NCI-H1105 (cell line): Measurements from ENCODE around the gene DIDO1.
A peak's percentile ranks its signal among the peaks of the same experiment; 100 is the strongest.
"Not testable (repeated sequence)": the region's sequence is repeated elsewhere in the genome, so short reads cannot be mapped to it uniquely, and the experiment has no call there.

ENCODE experiments used
- DNase-seq: peaks from one replicate; lab custom pipeline; 2025; lab: John Stamatoyannopoulos, UW

Gene DIDO1

DNA sequence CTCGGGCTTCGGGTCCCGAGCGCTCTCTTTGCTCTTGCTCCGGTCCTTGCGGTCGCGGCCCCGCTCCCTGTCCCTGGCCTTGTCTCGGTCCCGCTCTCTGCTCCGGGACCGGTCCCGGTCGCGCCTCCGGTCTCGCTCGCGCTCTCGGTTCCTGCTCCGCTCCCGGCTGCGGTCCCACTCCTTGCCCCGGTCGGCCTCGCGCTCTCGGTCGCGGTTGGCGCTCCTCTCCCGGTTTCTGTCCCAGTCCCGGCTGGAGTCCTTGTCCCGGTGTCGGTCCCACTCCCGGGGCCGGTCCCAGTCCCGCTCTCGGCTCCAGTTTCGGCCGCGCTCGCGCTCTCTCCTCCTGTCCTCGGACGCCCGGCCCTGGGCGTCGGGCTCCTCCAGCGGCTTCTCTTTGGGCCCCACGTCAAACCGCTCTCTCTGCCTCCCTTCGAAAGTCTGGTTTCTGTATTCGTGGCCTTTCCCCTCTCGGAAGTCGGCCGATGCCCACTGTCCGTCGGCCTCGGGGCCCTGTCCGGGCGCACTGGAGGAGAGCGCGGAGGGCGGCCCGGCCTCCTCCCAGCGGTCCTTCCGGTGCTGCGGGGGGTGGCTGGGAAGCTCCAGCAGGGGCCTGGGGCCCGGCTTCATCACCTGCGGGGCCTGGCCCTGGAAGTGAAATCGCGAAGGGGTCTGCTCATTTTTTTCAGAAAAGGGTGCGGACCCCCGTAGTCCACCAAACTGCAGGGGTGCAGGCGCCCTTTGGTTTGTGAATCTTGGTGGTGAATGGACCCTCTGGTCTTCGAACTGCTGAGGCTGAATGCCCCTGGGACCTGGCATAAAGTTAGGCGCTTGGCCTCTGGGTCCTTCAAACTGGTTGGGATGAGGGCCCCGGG, 46.8 kb downstream of the DIDO1 start:
- DNase-seq: no peak

DNA sequence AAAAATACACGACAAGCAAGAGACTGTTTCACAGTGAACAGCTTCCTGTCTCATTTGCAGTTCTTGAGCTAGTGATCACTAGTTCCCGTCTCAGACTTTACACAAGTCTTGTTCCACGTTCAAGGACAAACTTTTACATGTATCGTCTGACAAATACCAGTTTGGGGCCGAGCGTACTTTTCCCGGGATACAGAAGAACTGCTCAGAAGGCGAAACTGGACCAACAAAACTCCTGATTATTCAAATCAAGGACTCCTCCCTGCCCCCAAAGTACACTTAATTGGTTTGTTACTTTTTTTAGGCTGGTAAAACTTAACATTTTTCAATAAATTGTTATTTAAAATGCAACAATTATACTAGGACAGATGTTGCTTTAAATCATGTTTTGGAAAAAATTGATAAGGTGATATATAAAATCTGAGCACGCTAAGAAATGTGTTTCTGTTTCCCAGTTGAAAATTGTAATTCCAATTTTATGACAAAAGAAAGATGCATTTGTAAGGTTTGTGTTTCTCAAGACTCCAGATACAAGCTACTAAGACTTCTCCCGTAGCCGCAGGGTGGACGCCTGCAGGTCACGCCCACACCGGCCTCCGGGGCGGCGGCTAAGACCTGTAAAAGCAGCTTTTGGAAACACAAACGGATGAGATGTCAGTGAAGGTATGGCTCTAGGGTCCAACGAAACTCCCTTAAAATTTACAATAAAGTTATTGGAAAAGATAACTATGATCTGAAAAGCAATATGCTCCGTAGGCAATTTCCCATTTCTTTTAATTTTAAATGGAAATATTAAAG, 47.9 kb downstream of the DIDO1 start:
- DNase-seq: no peak

DNA sequence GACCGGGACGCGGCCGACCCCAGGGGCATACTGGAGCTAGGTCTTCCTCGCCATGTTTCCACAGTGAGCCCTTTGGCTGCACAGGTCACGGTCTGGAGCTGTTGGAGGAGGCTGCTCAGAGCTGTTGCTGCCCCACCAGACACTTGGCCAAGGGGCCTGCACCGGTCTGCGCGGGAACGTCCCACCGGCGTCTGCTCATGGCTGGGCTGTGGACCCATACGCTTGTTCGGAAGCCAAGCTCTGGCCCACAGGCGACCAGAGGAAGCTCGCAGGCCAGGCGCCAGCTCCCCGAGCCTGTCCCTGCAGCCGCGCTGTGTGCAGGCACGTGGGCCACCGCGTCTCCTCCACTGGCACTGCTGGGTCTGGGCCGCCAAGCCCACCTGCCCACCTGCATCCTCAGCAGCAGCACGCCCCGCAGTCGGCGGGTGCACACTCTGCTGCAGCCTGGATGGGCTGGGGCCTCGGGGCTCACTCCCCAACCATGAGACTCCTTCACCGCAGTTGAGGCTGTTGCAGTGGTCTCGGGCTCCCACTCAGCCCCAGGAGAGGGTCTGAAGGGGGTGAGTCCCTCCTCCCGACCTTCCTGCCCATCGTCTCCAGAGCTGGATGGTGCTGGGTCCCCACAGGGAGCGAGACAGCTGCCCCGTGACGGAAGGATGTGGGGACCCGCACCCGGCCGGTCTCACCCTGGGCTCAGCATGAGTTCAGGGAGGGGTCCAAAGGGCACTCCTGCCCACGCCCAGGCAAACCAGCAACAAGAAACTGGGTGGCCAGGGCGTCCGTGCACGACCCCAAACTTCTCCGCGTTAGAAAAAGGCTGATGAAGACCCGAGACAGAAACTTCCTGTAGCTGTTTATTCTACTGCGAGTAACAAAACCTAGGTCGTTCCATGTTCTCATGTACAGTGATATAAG, 49.1 kb downstream of the DIDO1 start:
- no peak for DNase-seq

DNA sequence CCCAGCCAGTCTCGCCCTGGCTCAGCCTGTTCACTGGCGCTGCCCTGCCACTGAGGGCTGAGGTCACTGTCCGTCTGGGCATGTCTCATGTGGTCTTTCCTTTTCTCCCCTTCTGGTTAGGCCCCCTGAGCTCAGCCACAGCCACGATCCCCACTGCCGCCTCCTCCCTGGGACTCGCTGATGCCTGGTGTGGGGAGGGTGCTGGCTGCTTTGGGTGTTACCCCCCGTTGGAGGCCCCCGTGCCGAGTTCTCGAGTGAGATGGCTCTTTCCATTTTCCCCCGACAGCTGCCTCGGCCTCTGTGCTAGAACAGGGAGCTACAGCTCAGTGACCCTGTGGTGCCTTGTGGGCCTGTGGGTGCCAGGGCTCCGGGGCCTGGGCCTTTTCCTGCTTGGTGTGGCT, 49.8 kb downstream of the DIDO1 start:
- DNase-seq: no peak

DNA sequence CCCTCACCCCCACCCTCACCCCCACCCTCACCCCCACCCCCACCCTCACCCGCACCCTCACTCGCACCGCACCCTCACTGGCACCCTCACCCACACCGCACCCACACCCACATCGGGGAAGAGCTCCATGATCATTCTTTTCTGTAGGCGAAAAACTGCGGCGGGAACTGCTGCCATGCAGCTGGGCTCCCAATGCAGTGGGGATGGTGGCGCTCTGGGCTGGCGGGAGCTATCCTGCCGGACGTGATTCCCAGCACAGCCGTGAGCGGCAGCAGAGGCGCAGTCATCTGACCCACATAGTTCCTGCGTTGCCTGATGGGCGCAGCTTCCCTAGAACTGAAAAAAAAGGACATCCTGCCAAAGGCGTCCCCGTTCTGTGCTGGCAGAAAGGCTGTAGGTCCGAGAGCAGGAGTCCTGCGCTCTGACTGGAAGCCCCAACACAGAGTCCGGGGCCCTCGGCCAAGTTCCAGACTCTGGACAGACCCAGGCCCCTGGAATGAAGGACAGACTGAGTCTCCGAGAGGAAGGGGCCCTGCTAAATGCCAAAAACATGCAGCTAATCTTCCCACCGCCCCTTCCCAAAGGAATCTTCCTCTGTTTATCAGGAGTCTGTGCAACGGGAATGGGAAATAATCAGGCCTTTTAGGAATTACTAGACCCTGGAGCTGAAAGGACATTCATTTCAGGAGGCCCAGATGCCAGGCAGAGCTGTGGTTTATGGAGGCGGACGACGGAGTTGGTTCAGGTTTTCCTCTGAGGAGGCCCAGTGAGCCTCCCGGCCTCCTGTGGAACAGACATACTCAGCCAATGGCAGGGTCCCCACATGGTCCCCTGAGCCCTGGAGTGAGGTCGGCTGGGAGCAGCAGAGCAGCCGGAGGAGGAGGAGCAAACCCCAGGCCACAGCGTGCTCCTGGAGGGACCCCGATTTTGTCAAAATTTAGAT, 50.6 kb downstream of the DIDO1 start:
- DNase-seq: peak; percentile 74

DNA sequence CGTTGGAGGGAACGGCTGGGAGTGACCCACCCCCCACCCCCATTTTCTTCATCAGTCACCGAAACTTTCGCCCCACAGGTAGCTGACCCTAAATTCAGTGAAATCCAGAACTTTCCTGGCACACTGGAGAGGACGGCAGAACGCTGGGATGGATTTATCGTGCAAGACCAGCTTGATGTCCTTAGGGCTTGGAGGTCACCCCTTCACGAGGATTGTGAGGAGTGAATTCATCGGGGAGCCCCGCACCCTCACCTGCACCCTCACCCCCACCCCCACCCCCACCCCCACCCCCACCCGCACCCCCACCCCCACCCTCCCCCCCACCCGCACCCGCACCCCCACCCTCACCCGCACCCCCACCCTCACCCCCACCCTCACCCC, 51.4 kb downstream of the DIDO1 start:
- no peak for DNase-seq

GRCh38 chr20:62873681-62874031, 52.6 kb downstream of the DIDO1 start:
- DNase-seq: not testable (repeated sequence)

GRCh38 chr20:62873280-62873679, 53.0 kb downstream of the DIDO1 start:
- no peak for DNase-seq

DNA sequence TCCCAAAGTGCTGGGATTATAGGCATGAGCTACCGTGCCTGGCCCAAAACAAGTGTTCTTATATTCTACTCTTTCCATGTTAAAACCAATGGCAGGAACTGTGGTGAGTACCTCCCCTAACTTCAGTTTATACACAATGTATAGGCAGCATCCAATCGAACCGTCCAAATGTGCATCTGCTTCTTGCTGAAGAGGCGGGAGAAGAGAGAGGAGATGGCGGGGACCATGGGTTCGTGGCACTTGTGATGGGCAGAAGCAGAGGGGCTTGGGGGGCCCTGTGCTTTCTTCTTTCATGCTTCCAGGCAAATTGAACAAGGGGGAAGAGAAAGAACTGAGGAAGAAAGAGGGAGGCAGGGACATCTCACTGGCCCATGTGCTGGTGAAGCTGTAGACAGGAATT, 53.4 kb downstream of the DIDO1 start:
- no peak for DNase-seq

DNA sequence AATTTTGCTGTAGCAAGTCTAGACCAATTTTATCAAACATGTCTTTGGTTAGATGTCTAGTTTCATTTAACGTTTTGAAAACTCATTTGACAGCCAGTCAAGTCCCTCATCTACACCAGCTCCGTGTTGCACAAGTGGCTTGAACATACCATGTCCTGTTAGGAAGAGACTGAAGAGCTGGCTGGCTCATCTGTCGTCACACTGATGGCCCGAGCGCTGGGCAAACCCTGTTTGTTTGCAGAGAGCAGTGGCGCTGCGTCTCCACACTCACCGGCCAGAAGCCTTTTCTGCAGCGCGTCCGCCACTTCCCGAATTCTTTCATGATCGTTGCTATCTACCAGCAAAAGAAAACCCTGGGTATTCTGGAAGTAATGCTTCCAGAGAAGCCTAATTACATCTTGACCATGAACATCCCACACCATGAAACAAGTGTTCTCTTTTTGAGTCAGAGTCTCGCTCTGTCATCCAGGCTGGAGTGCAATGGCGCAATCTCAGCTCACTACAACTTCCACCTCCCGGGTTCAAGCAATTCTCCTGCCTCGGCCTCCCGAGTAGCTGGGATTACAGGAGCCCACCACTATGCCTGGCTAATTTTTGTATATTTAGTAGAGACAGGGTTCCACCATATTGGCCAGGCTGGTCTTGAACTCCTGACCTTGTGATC, 54.0 kb downstream of the DIDO1 start:
- DNase-seq: no peak

DNA sequence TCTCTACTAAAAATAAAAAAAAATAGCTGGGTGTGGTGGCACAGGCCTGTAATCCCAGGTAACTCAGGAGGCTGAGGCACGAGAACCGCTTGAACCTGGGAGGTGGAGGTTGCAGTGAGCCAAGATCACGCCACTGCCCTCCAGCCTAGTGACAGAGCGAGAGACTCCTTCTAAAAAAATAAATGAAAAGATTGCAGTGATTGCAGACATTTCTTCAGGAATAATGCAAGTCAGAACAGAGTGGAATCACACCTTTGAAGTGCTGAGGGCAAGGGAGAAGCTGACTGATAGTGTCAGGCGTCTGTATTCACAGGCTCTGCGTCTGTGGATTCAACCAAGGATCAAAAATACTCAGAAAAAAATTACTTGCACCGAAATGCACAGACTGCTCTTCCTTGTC, 62.1 kb downstream of the DIDO1 start:
- DNase-seq: no peak

DNA sequence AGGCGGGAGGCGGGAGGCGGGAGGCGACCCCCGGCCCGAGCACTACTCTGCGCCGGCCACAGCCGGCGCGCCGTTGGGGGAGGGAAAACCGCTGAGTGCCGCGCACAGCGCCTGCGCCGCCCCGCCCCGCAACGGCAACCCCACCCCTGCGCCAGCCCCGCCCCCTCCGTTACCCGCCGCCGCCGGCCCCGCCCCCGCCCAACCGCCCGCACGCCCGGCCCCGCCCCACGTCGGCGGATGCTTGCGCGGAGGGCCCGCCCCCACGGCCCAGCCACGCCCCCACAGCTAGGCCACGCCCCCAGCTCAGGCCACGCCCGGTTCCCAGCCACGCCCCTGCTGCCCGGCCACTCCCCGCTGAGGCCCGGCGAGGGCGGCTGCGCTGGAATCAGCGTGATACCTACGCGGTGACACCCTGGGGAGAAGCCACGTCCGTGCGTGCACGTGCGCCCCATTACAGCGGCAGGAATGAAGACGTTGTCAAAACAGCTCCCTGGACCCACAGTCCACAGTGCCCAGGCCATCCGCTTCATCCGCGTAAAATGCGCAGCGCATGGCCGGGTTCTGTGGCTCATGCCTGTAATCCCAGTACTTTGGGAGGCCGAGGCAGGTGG, 64.5 kb downstream of the DIDO1 start, which contains the start of gene TCFL5:
Gene TCFL5 (minus strand): TSS at position 97 of the 611 bp plus-strand sequence. CDS start 152 bp downstream, outside the sequence.
- DNase-seq: peak; percentile 83

DNA sequence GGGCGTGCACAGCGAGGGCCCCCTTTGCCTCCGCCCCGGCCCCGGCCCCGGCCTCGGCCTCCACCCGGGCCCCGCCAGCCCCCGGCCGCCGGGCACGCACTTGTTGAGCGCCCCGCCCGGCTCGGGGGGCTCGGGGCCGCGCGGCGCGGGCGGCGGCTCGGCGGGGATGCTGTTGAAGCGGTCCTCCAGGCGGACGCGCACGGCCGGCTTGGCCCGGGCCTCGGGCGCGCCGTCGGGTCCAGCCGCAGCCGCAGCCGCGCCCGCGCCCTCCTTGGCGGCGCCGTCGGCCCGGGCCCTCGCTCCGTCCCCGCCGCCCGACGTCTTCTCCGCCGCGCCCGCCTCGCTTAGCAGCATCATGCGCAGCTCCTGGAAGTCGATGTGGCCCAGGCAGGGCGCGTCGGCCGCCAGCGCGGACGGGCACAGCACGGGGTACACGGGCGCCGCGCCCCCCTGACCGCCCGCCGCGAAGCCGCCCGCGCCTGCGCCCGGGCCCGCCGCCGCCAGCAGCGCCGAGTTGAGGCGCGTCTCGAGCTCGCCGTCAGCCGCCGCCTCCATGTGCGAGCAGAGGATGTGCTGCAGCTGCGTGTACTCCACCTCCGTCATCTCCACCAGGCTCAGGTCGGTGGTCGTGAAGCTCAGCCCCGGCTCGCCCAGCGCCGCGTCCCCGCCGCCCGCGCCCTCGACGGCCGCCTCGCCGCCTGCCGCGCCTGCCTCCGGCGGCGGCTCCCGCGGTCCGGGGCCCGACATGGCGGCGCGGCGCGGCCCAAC, 65.2 kb downstream of the DIDO1 start:
- no peak for DNase-seq

- no peak for DNase-seq
Observed at GRCh38 chr20:62860391-62860923, 65.8 kb downstream of the DIDO1 start.

GRCh38 chr20:62859721-62860120, 66.6 kb downstream of the DIDO1 start:
- DNase-seq: no peak

GRCh38 chr20:62858058-62858830, 68.1 kb downstream of the DIDO1 start:
- no peak for DNase-seq

GRCh38 chr20:62856931-62857619, 69.2 kb downstream of the DIDO1 start:
- DNase-seq: no peak

- no peak for DNase-seq
Observed at GRCh38 chr20:62855120-62855519, 71.2 kb downstream of the DIDO1 start.
